ENCODE results near the gene DMGDH. TPM values are rescaled to one million over a fixed set of nuclear protein-coding genes. Genes with fewer than 3 reads are reported as not detected.

Gene DMGDH
- polyA plus RNA-seq, 1 experiment, result 2.9 TPM

GRCh38 chr5:79036769-79037168 lies 32.7 kb downstream of the DMGDH start:
- Histone ChIP-seq H3K36me3 (ENCODE audit: control insufficient read depth, insufficient read depth, low read length) (no peaks in the 10 kb centered on the region), H3K27me3 (ENCODE audit: control insufficient read depth, insufficient read depth, low read length) (no peaks in the 10 kb centered on the region), H3K4me3 (ENCODE audit: low read depth, low read length) (no peak overlapping the region)
- ChIA-PET CTCF (no interaction called here), POLR2A (no interaction called here)
- no peak for TF ChIP-seq CTCF (IDR thresholded peaks at IDR 0.05; ENCODE audit: insufficient read depth, low read depth, low read length)
- no peak for DNase-seq (ENCODE audit: low read depth)

- no peak for TF ChIP-seq CTCF (IDR thresholded peaks at IDR 0.05; ENCODE audit: insufficient read depth, low read depth, low read length)
- no peak for DNase-seq (ENCODE audit: low read depth)
- CTCF ChIA-PET, result interaction anchor here (3.0 kb wide), 1 partner anchor 10 kb away, joined by 20 read pairs; no protein-coding TSS in a partner anchor
- Histone ChIP-seq H3K36me3 (ENCODE audit: control insufficient read depth, insufficient read depth, low read length) (no peaks in the 10 kb centered on the region), H3K27me3 (ENCODE audit: control insufficient read depth, insufficient read depth, low read length) (no peaks in the 10 kb centered on the region), H3K4me3 (ENCODE audit: low read depth, low read length) (no peak overlapping the region)
- POLR2A ChIA-PET, result no interaction called here
Observed at GRCh38 chr5:79035237-79035636, 34.2 kb downstream of the DMGDH start.

GRCh38 chr5:79032782-79033181 lies 36.7 kb downstream of the DMGDH start:
- CTCF ChIA-PET, result interaction anchor here (0.7 to 1.4 kb wide), 3 partner anchors 10 to 99 kb away, joined by 3 to 4 read pairs (median 3); no protein-coding TSS in a partner anchor
- Histone ChIP-seq H3K27me3 (ENCODE audit: control insufficient read depth, insufficient read depth, low read length) (no peaks in the 10 kb centered on the region), H3K36me3 (ENCODE audit: control insufficient read depth, insufficient read depth, low read length) (no peaks in the 10 kb centered on the region), H3K4me3 (ENCODE audit: low read depth, low read length) (no peak overlapping the region)
- no peak for DNase-seq (ENCODE audit: low read depth)
- POLR2A ChIA-PET, result no interaction called here
- no peak for TF ChIP-seq CTCF (IDR thresholded peaks at IDR 0.05; ENCODE audit: insufficient read depth, low read depth, low read length)

- Histone ChIP-seq H3K36me3 (ENCODE audit: control insufficient read depth, insufficient read depth, low read length) (no peaks in the 10 kb centered on the region), H3K4me3 (ENCODE audit: low read depth, low read length) (no peak overlapping the region), H3K27me3 (ENCODE audit: control insufficient read depth, insufficient read depth, low read length) (no peaks in the 10 kb centered on the region)
- POLR2A ChIA-PET, result no interaction called here
- no peak for TF ChIP-seq CTCF (IDR thresholded peaks at IDR 0.05; ENCODE audit: insufficient read depth, low read depth, low read length)
- CTCF ChIA-PET, result interaction anchor here (0.7 kb wide), 1 partner anchor 100 kb away, joined by 3 read pairs; no protein-coding TSS in a partner anchor
- no peak for DNase-seq (ENCODE audit: low read depth)
Observed at GRCh38 chr5:79032031-79032695, 37.3 kb downstream of the DMGDH start.

GRCh38 chr5:79031485-79031867 lies 38.0 kb downstream of the DMGDH start:
- Histone ChIP-seq H3K27me3 (ENCODE audit: control insufficient read depth, insufficient read depth, low read length) (no peaks in the 10 kb centered on the region), H3K4me3 (ENCODE audit: low read depth, low read length) (no peak overlapping the region), H3K36me3 (ENCODE audit: control insufficient read depth, insufficient read depth, low read length) (no peaks in the 10 kb centered on the region)
- DNase-seq (ENCODE audit: low read depth), result no peak
- ChIA-PET CTCF (interaction anchor here (13.3 kb wide), 1 partner anchor 99 kb away, joined by 439 read pairs; no protein-coding TSS in a partner anchor), POLR2A (no interaction called here)
- no peak for TF ChIP-seq CTCF (IDR thresholded peaks at IDR 0.05; ENCODE audit: insufficient read depth, low read depth, low read length)
